HEK293 (cell line): ENCODE data around the gene SMIM24.

Experiments used
- CTCF ChIP-seq: fragments of 450-650 bp; formaldehyde crosslinking; IDR thresholded peaks from 2 replicates; pipeline ENCODE4 v1.5.1; 2016; ENCODE audit warnings: missing biosample characterization, missing genetic modification characterization
- ZBTB49 ChIP-seq: fragments of 450-650 bp; formaldehyde crosslinking; IDR thresholded peaks from 2 replicates; pipeline ENCODE4 v1.5.1; 2016; ENCODE audit warnings: missing biosample characterization, missing genetic modification characterization, low read depth
- ZNF433 ChIP-seq: fragments of 450-650 bp; formaldehyde crosslinking; IDR thresholded peaks from 2 replicates; pipeline ENCODE4 v1.5.1; 2016; ENCODE audit warnings: missing biosample characterization, missing genetic modification characterization, low read depth
- ZNF571 ChIP-seq: fragments of 450-650 bp; formaldehyde crosslinking; IDR thresholded peaks from 2 replicates; pipeline ENCODE4 v1.5.0; 2017; ENCODE audit warnings: missing biosample characterization, missing genetic modification characterization
- ZNF580 ChIP-seq: fragments of 450-650 bp; formaldehyde crosslinking; IDR thresholded peaks from 2 replicates; pipeline ENCODE4 v1.5.1; 2016; ENCODE audit warnings: missing biosample characterization, missing genetic modification characterization
- ZNF585B ChIP-seq: fragments of 450-650 bp; formaldehyde crosslinking; IDR thresholded peaks from 2 replicates; pipeline ENCODE4 v1.5.1; 2016; ENCODE audit warnings: missing biosample characterization, missing genetic modification characterization

- no peak for TF ChIP-seq ZNF585B (tag by site-specific recombination)
- TF ChIP-seq CTCF (tag by site-specific recombination), result no peak
- no peak for TF ChIP-seq ZNF433 (tag by site-specific recombination)
- TF ChIP-seq ZBTB49 (tag by site-specific recombination), result no peak
- no peak for TF ChIP-seq ZNF571 (tag by site-specific recombination)
- TF ChIP-seq ZNF580 (tag by site-specific recombination), result no peak
Observed at GRCh38 chr19:3520166-3521103, 40.1 kb upstream of the SMIM24 start.
